COLO829 (cell line): ENCODE results near the gene LMNTD2.

Source experiments
- DNase-seq: peaks from one replicate; pipeline ENCODE4 v3.0.0; 2012; ENCODE audit warnings: low spot score

LMNTD2 gene

GRCh38 chr11:560305-561147 is at the start of gene LMNTD2, which contains the start of gene RASSF7:
Gene LMNTD2, minus strand, starts transcription at chr11:560738. Its CDS starts 22 bp downstream, at chr11:560716.
Gene RASSF7, plus strand, starts transcription at chr11:560970. Its CDS starts 799 bp downstream, at chr11:561769.
- DNase-seq: peak; percentile 95

DNA sequence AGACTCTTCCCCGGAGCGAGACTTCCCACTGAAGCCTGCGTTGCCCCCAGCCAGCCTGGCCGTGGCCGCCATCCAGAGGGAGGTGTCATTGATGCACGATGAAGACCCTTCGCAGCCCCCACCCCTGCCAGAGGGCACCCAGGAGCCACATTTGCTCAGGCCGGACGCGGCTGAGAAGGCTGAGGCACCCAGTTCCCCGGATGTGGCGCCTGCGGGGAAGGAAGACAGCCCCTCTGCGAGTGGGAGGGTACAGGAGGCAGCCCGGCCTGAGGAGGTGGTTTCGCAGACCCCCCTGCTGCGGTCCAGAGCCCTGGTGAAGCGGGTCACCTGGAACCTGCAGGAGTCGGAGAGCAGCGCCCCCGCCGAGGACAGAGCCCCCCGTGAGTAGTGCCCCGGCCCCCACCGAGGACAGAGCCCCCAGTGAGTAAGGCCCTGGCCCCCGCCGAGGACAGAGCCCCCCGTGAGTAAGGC is 48.8 kb upstream of the LMNTD2 start:
- DNase-seq: no peak

- no peak for DNase-seq
Observed at GRCh38 chr11:608791-609251, 48.3 kb upstream of the LMNTD2 start.

- DNase-seq: no peak
Observed at GRCh38 chr11:607971-608659, 47.6 kb upstream of the LMNTD2 start.

- DNase-seq: no peak
Observed at GRCh38 chr11:607020-607780, 46.7 kb upstream of the LMNTD2 start.

- no peak for DNase-seq
Observed at GRCh38 chr11:606245-606644, 45.7 kb upstream of the LMNTD2 start.

- DNase-seq: no peak
Observed at GRCh38 chr11:605286-606129, 45.0 kb upstream of the LMNTD2 start.

GRCh38 chr11:603154-603553 is 42.6 kb upstream of the LMNTD2 start:
- no peak for DNase-seq

- DNase-seq: no peak
Observed at GRCh38 chr11:601573-602245, 41.2 kb upstream of the LMNTD2 start.

DNA sequence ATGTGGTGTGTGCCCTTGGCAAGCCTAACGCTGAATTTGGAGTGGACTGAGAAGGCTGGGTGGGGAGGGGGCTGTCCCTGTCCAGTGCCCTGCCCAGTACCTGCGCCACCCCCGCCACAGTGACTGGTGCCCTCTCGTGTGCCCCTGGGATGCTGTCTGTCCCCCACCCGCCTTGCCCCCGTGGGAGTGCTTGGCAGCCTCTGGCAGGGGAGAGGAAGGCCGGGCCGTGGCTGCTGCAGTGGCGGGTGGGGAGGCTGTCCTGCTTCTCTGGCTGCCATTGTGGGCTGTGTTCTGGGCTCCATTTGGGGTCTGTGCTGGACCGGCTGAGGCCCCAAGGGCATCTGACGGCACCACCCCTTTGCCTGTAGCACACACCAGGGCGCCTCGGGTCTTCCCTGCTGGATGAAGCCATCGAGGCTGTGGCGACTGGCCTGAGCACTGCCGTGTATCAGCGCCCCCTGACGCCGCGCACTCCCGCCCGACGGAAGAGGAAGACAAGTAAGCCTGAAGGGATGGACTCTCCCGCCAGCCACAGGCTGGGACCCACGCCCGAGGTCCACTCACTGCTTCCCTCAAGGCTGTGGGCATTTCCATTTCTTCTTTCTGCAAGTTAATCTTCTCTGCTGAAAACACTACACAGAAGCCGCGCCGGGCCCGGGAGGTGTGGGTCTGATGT is 37.6 kb upstream of the LMNTD2 start:
- DNase-seq: no peak

DNA sequence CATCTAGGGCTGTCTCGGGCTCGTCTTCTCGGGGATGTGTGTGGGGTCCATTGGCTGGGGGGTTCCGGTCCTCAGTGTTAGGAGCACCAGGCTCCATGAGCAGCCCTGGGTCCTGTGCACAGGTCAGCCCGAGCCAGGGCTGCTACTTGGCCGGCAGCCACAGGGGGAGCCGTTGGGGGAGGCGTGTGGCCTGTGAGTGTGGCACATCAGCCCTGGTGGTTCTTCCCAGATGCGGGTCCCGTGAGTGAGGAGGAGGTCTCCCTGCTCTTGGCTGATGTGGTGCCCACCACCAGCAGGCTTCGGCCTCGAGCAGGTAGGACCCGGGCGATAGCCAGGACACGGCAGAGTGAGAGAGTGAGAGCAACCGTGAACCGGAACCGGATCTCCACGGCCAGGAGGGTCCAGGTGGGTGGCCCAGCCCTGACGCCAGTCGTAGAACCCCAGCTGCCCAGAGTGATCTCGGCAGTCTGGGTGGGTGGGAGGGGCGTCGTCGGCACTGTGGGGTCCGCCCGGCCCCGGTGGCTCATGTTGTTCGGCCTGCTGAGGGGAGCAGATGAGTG is 36.7 kb upstream of the LMNTD2 start:
- no peak for DNase-seq

DNA sequence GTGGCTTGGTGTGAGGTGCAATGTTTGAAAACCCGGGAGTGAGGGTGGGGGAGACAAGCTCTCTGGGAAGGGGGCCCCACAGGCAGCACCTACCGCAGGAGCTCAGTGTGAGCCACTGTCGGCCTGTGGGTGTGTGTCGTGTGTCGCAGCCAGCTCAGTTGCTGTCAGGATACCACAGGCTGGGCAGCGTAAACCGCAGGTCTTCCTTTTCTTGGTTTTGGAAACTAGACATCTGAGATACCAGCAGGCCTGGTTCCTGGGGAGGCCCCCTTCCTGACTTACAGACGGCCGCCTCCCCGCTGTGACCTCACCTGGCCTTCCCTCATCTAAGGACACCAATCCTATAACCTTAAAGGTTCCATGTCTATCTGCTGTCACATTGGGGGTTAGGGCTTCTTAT is 35.8 kb upstream of the LMNTD2 start:
- DNase-seq: no peak

GRCh38 chr11:595400-595799 is 34.9 kb upstream of the LMNTD2 start:
- DNase-seq: no peak

- no peak for DNase-seq
Observed at GRCh38 chr11:593347-593746, 32.8 kb upstream of the LMNTD2 start.

DNA sequence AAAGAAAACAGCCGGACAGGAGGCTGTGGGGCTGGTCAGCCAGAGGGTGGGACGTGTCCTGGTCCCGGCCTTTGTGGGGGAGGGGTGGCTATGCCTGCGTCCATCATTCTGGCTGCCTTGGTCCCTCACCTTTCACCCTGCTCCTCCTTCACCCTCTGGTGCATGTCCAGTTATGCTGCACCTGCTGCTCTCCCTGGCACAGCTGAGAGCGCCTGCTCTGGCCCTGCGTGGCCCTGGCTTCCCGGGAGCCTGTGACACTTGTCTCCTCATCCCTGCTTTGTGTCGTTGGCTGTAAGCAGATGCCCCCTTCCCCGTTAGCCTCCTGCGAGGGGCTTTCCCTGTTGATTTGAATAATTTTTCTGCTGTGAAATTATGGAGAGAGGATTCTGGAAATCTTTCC is 32.4 kb upstream of the LMNTD2 start:
- DNase-seq: no peak

GRCh38 chr11:592501-592900 is 32.0 kb upstream of the LMNTD2 start:
- DNase-seq: no peak

- DNase-seq: no peak
Observed at GRCh38 chr11:590997-591396, 30.5 kb upstream of the LMNTD2 start.

GRCh38 chr11:589798-590197 is 29.3 kb upstream of the LMNTD2 start:
- no peak for DNase-seq

- no peak for DNase-seq
Observed at GRCh38 chr11:587978-588380, 27.4 kb upstream of the LMNTD2 start.

GRCh38 chr11:587546-587945 is 27.0 kb upstream of the LMNTD2 start:
- no peak for DNase-seq
